Effector CD8-positive, alpha-beta T cell (primary cell): ENCODE measurements around the gene STK39.

Source experiments
- DNase-seq: peaks from one replicate; lab custom pipeline; 2025; lab: John Stamatoyannopoulos, UW

The STK39 gene

DNA sequence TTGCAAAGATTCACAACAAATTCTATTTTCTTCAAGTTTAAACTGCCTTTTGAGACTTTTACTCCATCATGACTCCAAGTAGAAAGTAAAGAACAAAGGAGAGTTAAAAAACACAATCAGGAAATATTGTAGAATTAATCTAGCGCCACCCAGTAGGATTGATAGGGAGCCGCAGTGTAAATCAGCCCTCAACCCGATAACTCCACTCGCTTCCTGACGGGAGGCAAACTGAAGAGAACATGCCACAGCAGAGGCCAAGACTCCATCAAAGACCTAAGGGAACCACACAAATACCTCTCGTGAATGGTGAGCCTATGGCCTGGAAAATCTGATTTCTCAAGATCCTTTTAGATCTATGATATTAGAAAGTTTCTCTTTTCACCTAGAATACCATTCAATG lies 319.0 kb downstream of the STK39 start:
- DNase-seq: no peak

DNA sequence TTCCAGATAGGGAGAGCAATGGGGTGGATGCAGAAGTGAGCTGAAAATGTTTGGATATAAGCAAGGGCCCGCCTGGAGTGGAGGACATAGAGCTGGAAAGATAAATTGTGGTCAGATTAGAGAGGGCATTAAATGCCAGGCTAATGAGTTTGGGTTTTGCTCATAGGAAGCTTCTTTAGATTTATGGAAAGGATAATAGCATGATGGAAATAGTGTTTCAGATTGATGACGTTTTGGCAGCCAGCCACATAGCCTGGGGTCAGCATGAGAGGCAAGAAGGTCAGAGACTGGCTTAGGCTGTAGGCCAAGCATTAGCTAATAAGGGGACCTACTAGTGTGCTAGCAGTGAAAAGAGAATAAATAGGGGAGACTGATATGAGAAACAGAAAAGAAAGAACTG lies 321.6 kb downstream of the STK39 start:
- no peak for DNase-seq

DNA sequence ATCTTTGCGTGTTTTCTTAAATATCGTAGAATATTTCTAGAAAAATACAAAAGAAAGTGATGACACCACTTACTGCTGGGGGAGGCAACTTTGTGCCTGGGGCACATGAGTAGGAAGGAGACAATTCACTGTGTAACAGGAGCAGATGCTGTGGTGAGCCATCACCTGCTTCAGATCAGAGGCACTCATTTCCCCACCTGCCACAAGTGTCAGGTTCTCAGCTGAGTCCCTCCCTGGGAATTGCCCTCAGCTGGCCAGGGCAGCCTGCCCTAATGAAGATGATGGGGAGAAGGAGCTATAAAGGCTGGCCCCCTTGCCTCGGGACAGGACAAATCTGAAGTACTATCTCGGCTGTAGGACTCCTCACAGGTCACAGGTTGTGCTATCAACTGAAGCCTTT lies 322.8 kb downstream of the STK39 start:
- no peak for DNase-seq

DNA sequence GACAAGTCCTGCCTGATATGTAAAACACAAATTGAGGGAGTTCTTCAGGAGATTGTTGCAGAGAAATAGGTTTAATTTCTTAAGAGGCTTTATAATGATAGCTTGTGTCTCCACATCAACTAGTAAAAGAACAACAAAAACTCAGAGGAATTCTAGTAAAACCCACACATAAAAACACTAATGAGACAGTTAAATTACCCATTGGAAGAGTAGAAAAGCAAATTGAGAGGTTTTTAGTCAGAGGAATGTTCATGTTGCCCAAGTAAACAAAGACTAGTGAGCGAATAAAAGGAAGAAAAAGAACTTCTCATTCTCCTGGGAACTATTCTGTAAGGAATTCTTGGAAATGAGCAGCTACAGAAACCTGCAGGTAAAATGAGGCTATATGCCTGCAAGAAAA lies 330.6 kb downstream of the STK39 start:
- no peak for DNase-seq

DNA sequence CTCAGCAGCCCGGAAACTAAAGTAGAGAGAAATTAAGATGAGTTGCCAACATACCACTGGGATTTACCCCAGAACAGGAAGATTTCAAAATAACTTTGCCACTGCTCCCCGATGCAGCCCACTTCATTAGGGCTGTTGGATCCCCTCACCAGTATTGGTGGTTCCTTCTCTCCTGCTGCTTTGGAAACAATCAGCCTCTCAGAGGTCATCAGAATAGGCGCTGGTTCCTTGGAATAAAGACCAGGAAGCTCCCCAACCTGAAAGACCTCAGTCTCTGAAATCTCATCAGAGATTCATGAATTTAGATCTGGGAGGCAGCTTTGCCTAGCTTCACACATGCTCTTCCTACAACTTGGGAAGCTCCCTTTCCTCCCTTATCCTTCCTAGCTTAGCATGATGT lies 332.4 kb downstream of the STK39 start:
- no peak for DNase-seq

DNA sequence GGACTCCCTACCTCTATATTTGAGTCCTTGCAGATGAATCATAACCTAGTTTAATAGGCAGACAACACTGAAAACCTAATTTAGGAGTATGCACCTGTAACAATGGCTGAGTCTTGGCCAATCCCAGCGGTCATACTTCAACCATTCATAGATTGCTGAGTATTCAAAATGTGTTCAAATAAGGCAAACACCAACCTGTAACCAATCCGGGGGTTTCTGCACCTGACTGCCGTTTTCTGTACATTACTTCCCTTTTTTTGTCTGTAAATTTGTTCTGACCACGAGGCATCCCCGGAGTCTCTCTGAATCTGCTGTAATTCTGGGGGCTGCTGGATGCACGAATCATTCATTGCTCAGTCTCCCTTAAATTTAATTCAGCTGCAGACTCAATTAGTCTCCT lies 338.6 kb downstream of the STK39 start:
- DNase-seq: no peak

DNA sequence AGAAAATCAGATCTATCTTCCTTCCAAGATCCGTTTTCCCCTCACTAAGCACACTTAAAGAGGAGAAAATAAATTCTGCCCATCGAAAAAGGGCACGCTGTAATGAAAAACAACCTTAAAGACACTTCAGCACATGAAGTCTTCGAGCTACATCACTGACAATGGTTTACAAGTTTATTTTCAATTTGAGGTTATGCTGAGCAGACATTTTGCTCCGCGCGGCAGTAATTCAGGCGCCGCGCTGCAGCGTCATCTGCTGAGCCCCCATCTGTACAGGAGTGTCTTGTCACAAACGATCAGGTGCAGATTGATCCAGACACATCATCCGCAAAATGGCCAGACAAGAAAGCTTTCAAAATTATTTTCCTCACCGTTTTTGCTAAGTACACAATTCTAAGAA lies 341.7 kb downstream of the STK39 start:
- DNase-seq: no peak
